GM19324 (cell line): ENCODE results near the gene CDON.

Experiments
- ATAC-seq: cut with Tn5 transposase; IDR thresholded peaks from one replicate; pipeline ENCODE4 v1.9.1; 2021; ENCODE audit warnings: mild to moderate bottlenecking, moderate library complexity; ENCODE audit not compliant: unreplicated experiment, low FRiP score

The CDON gene

DNA sequence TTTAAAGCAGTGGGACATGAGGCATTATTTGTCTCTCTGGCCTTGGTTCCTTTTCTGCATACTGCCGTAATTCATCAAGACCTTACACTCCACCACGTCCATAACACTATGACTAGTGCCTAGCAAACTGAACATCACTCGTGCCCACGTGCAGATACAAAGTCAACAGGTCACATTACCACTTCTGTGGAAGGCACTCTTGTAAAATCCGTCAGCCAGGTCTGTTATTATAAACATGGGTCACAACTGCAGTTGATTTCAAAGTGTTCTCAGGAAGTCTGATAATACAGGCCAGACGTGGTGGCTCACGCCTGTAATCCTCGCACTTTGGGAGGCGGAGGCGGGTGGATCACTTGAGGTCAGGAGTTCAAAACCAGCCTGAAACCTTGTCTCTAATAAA lies 102.7 kb downstream of the CDON start:
- no peak for ATAC-seq

GRCh38 chr11:125959511-125959910 lies 103.2 kb downstream of the CDON start:
- no peak for ATAC-seq

DNA sequence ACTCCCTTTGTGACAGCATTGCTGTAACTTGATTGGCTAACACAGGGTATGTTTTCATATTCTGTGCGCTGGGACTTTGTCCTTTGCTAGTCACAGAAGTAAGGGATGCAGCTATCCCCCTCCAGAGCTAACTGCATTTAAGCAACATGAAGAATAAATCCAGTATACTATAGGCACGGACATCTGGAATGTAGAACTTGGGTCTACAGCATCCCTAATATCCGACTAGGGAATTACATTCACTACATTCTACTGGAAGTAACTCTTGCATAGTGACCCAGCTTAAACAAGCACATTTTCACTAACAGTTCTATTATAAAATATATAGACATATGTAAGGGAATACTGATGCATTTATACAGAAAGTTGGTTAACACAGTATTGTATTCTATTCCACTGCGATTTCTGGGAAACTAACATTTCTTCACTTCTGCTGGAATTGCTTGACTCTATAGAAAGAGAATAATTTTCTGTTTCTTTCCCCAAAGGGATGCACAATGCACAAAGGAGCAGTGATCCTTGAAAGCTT lies 103.7 kb downstream of the CDON start:
- no peak for ATAC-seq

GRCh38 chr11:125957618-125958332 lies 104.9 kb downstream of the CDON start:
- ATAC-seq: no peak

- ATAC-seq: no peak
Observed at GRCh38 chr11:125956391-125957134, 106.1 kb downstream of the CDON start.

DNA sequence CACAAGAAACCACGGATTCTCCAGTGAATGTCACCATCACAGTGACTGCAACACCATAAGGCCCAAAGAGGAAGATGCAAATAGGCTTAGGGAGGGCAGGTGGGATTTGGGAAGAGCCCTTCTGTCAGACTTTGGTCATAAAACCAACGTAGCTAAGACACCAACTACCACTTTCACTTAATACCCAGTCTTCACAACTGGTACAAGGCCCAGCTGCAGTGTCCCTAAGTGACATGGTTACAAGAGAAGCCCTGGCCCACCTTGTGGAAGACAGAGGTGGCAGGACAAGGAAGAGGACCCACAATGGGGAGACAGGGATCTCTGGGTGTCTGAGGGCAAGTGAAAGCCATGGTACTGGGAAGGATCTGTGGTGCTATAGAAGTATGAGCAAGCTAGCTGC lies 106.8 kb downstream of the CDON start:
- no peak for ATAC-seq

- ATAC-seq: no peak
Observed at GRCh38 chr11:125954945-125955640, 107.6 kb downstream of the CDON start.

DNA sequence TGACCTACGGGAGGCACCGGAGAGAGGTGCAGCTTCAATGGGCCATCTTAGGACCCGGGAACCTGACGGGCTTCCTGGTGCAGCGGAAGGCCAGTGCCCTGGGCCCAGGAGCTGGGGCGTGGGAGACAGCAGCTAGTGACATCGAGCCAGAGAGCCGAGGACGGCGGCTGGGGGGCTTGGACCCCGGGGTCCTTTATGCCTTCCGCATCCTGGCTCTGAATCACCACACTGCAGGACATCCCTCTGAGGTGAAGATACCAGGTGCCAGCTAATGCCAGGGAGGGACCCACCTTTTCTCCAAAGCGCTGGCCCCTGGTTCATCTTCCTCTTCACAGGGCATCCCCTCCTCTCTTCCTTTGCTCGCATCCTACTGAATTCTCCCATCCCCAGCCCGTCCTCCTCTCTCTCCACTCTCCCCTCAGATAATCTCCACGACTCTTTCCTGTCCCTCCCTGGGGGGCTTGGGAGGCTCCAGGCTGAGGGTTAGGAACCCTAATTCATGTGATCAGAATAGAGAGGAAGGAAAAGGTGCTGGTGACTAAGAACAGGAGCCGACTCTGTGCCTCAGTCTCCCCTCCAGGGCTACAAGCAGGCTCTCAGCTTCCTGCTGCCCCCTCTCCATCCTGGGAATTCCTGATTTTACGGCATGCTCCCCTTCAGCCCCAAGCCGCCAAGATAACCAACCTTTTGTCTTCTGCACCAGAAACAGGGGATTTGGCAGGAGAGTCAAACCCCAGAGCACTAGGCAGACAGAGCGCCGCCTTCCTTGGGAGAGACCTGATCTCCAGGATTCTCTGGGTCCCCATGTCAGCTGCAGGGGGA lies 108.3 kb downstream of the CDON start:
- no peak for ATAC-seq

DNA sequence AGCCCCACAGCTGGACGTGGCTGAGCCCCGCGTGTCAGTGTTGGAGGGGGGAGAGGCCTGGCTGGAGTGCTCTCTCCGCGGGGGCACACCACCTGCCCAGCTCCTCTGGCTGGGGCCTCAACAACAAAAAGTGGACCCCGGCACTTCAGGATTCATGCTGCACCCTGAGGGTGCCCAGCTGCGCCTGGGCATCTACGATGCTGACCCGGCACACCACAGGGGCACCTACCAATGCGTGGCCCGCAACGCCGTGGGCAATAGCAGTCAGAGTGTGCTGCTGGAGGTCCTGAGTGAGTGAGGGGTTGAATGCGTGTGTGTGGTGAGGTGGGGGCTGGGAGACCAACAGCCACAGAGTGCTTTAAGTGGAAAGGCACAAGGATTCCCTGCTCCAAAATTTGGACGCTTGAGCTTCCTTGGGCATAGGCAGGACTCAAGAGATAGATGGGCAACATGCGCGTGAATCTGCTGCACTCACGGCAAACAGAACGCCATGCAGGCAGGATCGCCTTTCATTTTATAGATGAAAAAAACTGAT lies 109.2 kb downstream of the CDON start:
- ATAC-seq: no peak

DNA sequence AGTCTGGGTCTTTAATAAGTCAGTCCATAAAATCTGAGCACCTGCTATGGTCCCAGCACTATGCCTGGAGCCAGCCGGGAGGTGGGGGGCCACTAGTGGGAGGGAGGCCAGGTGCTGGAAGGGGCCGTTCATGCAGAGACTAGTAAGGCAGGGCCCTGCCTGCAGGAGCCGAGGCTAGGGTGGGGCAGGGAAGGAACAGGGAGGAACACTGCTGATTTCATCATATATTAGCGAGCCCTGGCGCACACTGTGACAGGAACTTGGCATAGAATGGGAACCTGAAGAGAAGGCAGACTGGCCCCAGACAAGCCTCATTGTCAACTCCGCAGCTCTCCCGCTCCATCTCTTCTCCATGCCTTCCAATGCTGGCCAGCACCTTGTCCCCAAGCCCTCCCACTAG lies 109.7 kb downstream of the CDON start:
- ATAC-seq: no peak

GRCh38 chr11:125952559-125952958 lies 110.1 kb downstream of the CDON start:
- ATAC-seq: no peak

GRCh38 chr11:125951731-125952130 lies 110.9 kb downstream of the CDON start:
- no peak for ATAC-seq

DNA sequence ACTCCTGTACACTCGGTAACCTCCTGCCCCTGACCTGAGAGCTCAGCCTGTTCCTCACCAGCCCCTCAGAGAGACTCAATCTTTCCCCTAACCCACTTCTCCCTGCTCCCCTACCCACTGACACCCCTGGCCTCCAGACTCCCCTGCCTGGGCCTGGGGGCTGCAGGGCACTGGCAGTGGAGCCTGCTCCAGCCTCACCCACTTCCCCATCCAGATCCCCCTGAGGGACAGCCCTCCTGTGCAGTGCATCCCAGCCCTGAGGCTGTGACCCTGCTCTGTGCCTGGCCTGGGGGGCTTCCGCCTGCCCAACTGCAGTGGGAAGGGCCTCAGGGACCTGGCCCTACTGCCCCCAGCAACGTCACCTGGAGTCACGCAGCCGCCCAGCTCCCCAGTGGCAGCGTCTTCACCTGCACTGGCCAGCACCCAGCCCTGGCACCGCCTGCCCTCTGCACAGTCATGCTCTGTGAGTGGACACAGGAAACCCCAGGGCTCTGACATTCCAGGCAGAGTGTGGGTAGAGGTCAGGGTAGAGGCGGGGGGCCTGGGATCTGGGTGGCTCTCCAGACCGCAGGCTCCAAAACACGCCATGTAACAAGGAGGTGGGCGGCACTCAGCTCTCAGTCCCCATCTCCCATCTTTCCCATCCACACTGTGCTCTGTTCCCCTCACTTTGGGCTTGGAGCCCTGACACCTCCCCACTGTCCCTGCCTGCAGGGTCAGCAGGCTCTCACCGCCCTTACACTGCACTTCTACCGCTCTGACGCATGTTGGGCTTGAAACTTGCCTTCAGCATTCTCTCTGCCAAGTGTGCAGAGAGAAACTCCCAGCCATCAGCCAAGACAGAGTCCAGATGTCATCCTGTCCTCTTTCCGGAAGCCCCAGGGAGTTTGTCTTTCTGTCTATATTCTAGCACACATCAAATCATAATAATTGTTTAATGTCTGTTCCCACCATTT lies 111.7 kb downstream of the CDON start:
- ATAC-seq: no peak

- no peak for ATAC-seq
Observed at GRCh38 chr11:125950178-125950490, 112.5 kb downstream of the CDON start.

DNA sequence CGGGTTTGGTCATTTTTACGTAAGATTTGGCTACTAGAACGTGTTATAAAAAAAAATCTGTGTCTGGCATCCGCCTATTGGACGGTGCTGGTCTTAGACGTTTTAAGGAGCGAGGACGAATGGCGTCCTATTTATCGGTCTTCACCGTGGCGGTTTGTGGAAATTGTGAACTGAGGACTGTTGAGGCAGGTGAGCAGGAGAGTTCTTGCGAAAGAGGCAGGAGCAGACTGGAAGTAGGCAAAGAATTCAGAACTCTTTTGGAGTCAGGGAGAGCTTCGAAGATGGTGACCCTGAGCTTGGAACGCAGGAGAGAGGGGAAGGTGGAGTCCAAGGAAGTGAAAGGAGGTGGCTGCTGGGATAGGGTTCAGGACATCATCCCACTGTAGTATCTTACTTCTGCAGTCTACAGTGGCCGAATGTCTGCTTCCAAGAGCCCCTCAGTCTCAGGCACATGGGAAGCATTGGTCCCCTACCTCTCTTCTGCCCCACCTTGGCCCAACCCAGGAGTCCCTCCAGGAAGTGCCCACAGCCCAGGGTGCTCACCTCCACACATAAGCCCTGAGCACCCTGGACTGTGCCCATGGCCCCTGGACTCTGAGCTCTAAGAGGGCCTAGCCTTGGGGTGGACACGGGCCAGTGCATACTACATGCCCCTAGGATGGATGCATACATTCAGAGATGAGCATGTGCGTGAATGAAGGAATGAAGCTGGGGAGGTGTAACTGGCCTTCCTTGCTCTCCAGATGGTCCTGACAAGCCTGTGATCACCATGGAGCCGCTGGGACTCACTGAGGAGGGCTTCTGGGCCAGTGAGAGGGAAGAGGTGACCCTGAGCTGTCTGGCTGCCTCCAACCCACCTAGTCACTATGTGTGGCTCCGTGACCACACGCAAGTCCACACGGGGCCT lies 113.1 kb downstream of the CDON start:
- ATAC-seq: no peak

DNA sequence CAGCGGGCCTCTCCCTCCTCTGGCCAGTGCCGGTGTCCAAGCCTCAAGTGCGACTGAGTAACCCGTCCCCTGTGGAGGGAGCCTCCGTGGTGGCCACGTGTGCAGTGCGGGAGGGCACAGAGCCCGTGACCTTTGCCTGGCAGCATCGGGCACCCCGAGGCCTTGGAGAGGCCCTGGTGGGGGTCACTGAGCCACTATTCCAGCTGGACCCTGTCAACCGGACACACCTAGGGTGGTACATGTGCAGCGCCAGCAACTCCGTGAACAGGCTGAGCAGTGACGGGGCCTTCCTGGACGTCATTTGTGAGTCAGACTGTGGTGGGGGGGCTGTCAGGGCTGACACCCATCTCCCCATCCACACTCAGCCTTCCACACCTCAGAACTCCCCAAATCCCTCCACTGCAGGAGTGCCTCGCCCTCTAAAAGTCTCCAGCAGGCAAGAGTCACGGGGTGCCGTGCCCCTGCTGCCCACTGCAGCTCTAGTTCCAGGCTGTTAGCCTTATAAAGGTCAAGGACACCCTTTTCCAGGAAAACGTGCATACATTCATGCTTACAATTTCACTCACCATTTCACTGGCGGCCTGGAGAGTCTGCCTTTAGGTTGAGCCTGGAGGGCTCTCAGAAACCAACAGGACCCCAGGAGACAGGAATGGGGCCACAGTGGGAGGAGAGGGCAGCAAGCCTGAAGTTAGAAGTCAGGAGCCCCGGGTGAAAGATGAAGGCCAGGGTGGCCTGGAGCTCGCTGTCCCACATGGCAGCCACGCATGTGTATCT lies 114.2 kb downstream of the CDON start:
- no peak for ATAC-seq

DNA sequence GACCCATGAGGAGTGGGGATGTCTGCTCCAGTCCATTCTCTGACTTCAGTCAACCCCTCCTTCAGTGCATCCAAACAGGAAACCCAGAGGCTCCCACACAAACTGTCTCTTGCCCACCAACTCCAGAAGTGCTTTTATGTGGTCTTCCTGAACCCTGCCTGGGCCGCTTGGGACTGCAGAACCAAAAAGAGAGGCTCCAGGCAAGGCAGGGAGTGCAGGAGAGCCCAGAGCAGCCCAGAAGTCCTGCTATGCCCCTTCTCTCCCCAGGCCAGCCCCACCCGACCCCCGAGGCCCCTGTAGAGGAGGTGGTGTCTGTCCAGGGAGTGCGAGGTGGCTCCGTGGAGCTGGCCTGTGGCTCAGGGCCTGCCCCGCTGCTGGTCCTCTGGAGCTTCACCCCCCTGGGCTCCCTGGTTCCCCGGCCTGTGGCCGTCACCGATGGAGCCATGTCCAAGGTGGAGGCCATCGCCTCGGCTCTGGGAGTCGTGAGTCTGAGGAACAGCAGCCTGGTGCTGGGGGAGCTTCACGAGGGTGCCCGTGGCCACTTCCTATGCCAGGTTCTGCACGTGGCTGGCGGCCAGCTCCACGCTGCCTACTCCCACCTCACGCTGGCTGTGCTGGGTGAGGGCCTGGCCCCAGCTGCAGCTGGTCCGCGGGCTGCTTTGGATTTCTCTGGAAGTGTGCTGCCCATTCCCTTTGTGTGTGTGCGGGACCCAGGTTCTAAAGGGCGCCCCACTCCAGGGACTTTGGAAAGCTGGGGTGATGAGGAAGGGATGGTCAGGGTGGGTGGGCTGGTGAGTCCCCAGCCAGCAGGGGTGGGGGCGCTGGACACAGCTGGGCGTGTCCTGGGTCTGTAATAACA lies 115.0 kb downstream of the CDON start:
- no peak for ATAC-seq
